K562 (cell line): ENCODE data around the gene ACTL6A. TPM values are rescaled to one million over a fixed set of nuclear protein-coding genes. Genes with fewer than 3 reads are reported as not detected.

Experiments used
- ARNT ChIP-seq, 2 experiments: fragments of 450-650 bp; IDR thresholded peaks; 2 replicates each; pipeline ENCODE4 v1.6.1; 2016; ENCODE audit warnings: mild to moderate bottlenecking in 1 of 2
- GABPB1 ChIP-seq: sonication (generic); formaldehyde crosslinking; IDR thresholded peaks from 2 replicates; pipeline ENCODE4 v1.8.0; 2022; ENCODE audit warnings: mild to moderate bottlenecking, missing genetic modification reagents
- HMG20A ChIP-seq: fragments of 450-650 bp; formaldehyde crosslinking; conservative IDR thresholded peaks from 2 replicates; pipeline ENCODE4 v1.4.0; 2020; ENCODE audit warnings: mild to moderate bottlenecking, mixed read lengths
- JUND ChIP-seq, 2 experiments: IDR thresholded peaks; 2 replicates in 1 of 2; 3 replicates in 1 of 2; pipeline ENCODE4 v1.6.1; 2011; ENCODE audit warnings: borderline replicate concordance in 2 of 2, low read depth in 2 of 2, low read length in 2 of 2, improper control_type of control experiment in 1 of 2, missing biosample characterization in 1 of 2, missing genetic modification characterization in 1 of 2, missing genetic modification reagents in 1 of 2
- NR3C1 ChIP-seq: sonication (generic); formaldehyde crosslinking; IDR thresholded peaks from 2 replicates; pipeline ENCODE4 v1.8.1; 2022; ENCODE audit warnings: missing genetic modification reagents
- RUNX1 ChIP-seq: sonication (generic); IDR thresholded peaks from 2 replicates; pipeline ENCODE4 v1.6.1; 2016; ENCODE audit warnings: antibody characterized with exemption, low read depth
- SMARCA4 ChIP-seq: fragments of 450-650 bp; IDR thresholded peaks from 2 replicates; pipeline ENCODE4 v1.6.1; 2016
- SMARCC2 ChIP-seq: fragments of 450-650 bp; IDR thresholded peaks from 2 replicates; pipeline ENCODE4 v1.6.1; 2017; ENCODE audit warnings: antibody characterized with exemption, moderate library complexity, mild to moderate bottlenecking, low read depth
- SREBF2 ChIP-seq: sonication (generic); formaldehyde crosslinking; IDR thresholded peaks from 2 replicates; pipeline ENCODE4 v1.4.0; 2020; ENCODE audit warnings: mild to moderate bottlenecking, missing genetic modification reagents
- THRAP3 ChIP-seq: fragments of 450-650 bp; IDR thresholded peaks from 2 replicates; pipeline ENCODE4 v1.6.1; 2016; ENCODE audit warnings: mild to moderate bottlenecking, inconsistent platforms, borderline replicate concordance
- ZNF311 ChIP-seq: fragments of 250-450 bp; sonication (Bioruptor Pico); IDR thresholded peaks from 2 replicates; pipeline ENCODE4 v1.4.0; 2020; ENCODE audit warnings: mild to moderate bottlenecking, moderate library complexity
- ZNF408 ChIP-seq: fragments of 250-450 bp; sonication (Bioruptor Pico); IDR thresholded peaks from 2 replicates; pipeline ENCODE4 v1.4.0; 2020; ENCODE audit warnings: low read depth, mild to moderate bottlenecking, moderate library complexity
- polyA plus RNA-seq, 8 experiments: library from polyadenylated mRNA; depleted of rRNA in 4 of 8; stranded (reverse) in 5 of 8; unstranded in 3 of 8; fragments of >200 nt; fragmentation: Nextera tagmentation in 2 of 8; fragmentation: Illumina TruSeq in 1 of 8; extraction: Ambion mirVana in 2 of 8; extraction: Trizol in 1 of 8; gene quantifications; 2 replicates each; pipeline versions ENCODE4 v1.2.1 to v1.2.3, GENCODE V29; 2011 to 2014; ENCODE audit warnings: inconsistent platforms in 1 of 8, missing spikeins in 1 of 8
- total RNA-seq, 7 experiments: library from RNA; depleted of rRNA in 6 of 7; stranded (reverse); fragments of >200 nt in 6 of 7; fragmentation: Illumina TruSeq in 2 of 7; extraction: Trizol in 2 of 7; gene quantifications; 2 replicates each; pipeline versions ENCODE4 v1.2.1 to v1.2.3, GENCODE V29; 2011 to 2021; ENCODE audit warnings: low replicate concordance in 1 of 7
- TF ChIP-seq, protein P1 (sequence below), 2 experiments: fragments of 450-650 bp; IDR thresholded peaks; 2 replicates each; pipeline ENCODE4 v1.6.1; 2016
- TF ChIP-seq, protein P2 (sequence below), 2 experiments: fragments of 450-650 bp; formaldehyde crosslinking in 1 of 2; IDR thresholded peaks; 2 replicates each; pipeline versions ENCODE4 v1.4.0 to v1.6.1; 2014 to 2020; ENCODE audit warnings: mild to moderate bottlenecking in 2 of 2, borderline replicate concordance in 1 of 2, low read depth in 1 of 2
- TF ChIP-seq, protein P3 (sequence below): sonication (generic); formaldehyde crosslinking; IDR thresholded peaks from 2 replicates; pipeline ENCODE4 v1.9.0; 2022; ENCODE audit warnings: mild to moderate bottlenecking, missing genetic modification reagents
- TF ChIP-seq, protein P4 (sequence below): sonication (generic); formaldehyde crosslinking; IDR thresholded peaks from 2 replicates; pipeline ENCODE4 v1.8.0; 2023; ENCODE audit warnings: mild to moderate bottlenecking, missing genetic modification reagents

Gene ACTL6A
- total and polyA plus RNA-seq, 9 of the 15 experiments (the other 6 are each of a cell fraction or from before 2014, with no cell fraction given): 107 to 243 (median 157) TPM

DNA sequence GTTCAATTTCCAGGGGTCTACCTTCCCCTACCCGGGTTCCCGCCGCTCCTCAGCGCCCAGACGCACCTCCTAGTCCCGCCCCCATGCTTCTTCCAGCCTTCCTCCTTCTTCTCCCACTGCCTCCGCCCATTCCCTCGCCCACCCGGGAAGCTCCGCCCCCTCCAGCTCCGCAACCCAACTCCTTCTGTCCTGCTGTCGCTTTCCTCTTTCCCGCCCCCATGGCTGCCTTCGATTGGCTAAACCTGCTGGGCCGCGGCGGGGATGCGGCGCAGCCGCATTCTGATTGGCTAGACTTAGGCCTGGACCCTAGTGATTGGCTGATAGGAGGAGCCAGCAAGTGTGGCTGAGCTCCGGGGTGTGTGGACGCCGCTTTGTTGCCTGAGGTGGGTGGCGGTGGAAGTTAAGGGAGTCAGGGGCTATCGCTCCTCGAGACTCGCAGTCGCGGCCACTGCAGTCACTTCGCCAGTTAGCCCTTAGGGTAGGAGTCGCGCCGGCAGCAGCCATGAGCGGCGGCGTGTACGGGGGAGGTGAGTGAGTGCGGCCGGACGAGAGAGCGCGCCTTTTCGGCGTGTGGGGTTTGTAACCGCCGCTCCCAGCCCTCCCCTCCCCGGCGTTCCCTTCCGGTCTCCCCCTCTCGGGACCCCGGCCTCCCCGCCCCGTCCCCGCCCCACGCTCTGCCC lies at the start of gene ACTL6A (continued):
- TF ChIP-seq, protein P1, sequence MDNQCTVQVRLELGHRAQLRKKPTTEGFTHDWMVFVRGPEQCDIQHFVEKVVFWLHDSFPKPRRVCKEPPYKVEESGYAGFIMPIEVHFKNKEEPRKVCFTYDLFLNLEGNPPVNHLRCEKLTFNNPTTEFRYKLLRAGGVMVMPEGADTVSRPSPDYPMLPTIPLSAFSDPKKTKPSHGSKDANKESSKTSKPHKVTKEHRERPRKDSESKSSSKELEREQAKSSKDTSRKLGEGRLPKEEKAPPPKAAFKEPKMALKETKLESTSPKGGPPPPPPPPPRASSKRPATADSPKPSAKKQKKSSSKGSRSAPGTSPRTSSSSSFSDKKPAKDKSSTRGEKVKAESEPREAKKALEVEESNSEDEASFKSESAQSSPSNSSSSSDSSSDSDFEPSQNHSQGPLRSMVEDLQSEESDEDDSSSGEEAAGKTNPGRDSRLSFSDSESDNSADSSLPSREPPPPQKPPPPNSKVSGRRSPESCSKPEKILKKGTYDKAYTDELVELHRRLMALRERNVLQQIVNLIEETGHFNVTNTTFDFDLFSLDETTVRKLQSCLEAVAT (IDR thresholded peaks at IDR 0.05): peak; percentile 22 to 98; a peak in 3 of 4 replicates
- TF ChIP-seq THRAP3 (no peak), HMG20A (no peak), RUNX1 (no peak), ZNF311 (no peak), GABPB1 (peak; percentile 71), ARNT (IDR thresholded peaks at IDR 0.05) (no peak), ZNF408 (no peak), NR3C1 (CRISPR knock-in tag) (no peak), SMARCA4 (no peak), SREBF2 (no peak), JUND (IDR thresholded peaks at IDR 0.05; ENCODE audit: borderline replicate concordance, low read depth, low read length) (0 out of 2 replicates have a peak, but pooled peaks have one; percentile 13), JUND (tag; IDR thresholded peaks at IDR 0.05; ENCODE audit: borderline replicate concordance, low read depth, low read length) (no peak), SMARCC2 (no peak)
- TF ChIP-seq, protein P2, sequence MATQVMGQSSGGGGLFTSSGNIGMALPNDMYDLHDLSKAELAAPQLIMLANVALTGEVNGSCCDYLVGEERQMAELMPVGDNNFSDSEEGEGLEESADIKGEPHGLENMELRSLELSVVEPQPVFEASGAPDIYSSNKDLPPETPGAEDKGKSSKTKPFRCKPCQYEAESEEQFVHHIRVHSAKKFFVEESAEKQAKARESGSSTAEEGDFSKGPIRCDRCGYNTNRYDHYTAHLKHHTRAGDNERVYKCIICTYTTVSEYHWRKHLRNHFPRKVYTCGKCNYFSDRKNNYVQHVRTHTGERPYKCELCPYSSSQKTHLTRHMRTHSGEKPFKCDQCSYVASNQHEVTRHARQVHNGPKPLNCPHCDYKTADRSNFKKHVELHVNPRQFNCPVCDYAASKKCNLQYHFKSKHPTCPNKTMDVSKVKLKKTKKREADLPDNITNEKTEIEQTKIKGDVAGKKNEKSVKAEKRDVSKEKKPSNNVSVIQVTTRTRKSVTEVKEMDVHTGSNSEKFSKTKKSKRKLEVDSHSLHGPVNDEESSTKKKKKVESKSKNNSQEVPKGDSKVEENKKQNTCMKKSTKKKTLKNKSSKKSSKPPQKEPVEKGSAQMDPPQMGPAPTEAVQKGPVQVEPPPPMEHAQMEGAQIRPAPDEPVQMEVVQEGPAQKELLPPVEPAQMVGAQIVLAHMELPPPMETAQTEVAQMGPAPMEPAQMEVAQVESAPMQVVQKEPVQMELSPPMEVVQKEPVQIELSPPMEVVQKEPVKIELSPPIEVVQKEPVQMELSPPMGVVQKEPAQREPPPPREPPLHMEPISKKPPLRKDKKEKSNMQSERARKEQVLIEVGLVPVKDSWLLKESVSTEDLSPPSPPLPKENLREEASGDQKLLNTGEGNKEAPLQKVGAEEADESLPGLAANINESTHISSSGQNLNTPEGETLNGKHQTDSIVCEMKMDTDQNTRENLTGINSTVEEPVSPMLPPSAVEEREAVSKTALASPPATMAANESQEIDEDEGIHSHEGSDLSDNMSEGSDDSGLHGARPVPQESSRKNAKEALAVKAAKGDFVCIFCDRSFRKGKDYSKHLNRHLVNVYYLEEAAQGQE (IDR thresholded peaks at IDR 0.05; ENCODE audit: borderline replicate concordance): no peak
- TF ChIP-seq, protein P2 (CRISPR knock-in tag; IDR thresholded peaks at IDR 0.05; ENCODE audit: low read depth): peak; percentile 35; the same call in 1 of the 2 replicates
- TF ChIP-seq, protein P3, sequence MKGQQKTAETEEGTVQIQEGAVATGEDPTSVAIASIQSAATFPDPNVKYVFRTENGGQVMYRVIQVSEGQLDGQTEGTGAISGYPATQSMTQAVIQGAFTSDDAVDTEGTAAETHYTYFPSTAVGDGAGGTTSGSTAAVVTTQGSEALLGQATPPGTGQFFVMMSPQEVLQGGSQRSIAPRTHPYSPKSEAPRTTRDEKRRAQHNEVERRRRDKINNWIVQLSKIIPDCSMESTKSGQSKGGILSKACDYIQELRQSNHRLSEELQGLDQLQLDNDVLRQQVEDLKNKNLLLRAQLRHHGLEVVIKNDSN: 0 out of 2 replicates have a peak, but pooled peaks have one; percentile 31
- TF ChIP-seq, protein P4, sequence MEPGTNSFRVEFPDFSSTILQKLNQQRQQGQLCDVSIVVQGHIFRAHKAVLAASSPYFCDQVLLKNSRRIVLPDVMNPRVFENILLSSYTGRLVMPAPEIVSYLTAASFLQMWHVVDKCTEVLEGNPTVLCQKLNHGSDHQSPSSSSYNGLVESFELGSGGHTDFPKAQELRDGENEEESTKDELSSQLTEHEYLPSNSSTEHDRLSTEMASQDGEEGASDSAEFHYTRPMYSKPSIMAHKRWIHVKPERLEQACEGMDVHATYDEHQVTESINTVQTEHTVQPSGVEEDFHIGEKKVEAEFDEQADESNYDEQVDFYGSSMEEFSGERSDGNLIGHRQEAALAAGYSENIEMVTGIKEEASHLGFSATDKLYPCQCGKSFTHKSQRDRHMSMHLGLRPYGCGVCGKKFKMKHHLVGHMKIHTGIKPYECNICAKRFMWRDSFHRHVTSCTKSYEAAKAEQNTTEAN (CRISPR knock-in tag): no peak
